SKM-1 treated with dmso at 0.1 percent for 144 hours (cell line): ENCODE data around the gene MIEF1.
A peak's percentile ranks its signal among the peaks of the same experiment; 100 is the strongest.

Experiments
- DNase-seq: peaks from one replicate; lab custom pipeline; 2025; ENCODE audit not compliant: unreplicated experiment; lab: John Stamatoyannopoulos, UW

Gene MIEF1

DNA sequence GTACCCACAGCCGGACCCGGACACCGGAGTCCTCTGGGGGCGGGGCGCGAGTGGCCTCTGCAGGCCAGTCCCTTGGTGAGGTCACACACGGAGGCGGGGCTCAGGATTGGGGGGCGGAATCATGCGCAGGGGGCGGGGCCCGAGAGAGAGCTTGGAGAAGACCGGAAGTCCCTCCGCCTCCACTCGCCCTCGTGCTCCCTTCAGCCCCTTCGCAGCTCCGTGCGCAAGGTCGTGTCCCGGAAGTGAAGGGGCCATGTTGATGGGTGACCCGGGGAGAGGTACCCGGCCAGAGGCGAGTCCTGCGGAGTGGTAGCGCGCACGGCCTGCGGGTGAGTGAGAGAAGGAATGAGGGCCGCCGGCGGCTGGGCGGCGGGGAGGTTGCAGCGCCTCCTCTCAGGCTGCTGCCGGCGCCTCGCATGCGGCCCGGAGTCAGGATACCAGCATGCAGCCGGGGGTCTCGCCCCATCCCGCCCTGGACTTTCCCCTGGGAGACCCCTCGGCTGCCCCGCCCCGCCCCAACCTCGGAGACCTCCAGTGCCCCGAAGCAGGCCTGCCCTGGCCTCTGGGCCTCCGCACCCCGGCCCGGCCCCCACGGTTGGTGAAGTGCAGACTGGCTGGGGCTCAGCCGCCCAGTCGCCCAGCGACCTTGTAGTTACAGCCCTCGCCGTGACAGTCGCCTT, at the start of gene MIEF1:
TSS of gene MIEF1 (plus strand) at position 182 of the 680 bp plus-strand sequence. CDS start 9,005 bp downstream, outside the sequence.
- DNase-seq = peak; percentile 94

DNA sequence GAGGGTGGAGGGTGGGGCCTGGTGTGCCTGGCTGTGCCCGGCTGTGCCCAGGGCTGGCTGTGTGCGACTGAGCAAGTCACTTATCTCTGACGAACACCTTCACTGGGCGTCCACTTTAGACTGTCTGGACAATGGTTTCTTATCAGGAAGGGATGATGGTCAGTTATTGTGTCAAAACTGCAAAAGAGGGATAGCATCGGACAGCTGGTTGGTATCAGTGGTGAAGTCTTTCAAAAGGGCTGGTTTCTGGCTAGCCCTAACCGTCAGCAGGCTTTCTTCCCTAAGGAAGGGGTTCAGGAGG, 49.4 kb upstream of the MIEF1 start:
- no peak for DNase-seq

DNA sequence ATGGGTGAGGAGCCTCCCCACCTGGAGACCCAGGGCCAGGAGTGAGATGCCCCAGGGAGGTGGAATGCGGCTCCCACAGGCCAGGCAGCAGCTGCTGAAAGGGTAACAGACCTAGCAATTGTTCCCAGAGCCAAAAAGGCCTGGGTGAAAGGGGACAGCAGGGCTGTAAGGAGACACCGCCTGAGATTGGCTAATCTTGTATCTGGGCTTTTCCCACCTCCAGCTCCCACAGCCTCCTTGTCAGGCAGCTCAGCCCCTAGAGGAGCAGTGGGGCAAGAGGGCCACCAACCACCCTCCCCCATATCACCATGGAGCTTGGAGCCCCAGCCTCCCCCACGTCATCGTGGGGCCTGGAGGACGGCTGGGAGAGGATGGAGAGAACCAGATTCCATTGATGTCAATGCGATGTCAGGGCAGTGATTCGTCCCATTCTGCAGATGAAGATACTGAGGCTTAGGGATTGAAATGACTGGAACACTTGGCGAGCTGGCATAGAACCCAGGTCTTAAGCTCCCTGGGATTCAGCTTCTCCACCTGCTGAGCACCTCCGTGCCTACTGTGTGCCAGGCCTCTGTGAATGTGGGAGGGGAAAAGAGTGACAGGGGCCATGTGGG, 48.2 kb upstream of the MIEF1 start:
- no peak for DNase-seq

DNA sequence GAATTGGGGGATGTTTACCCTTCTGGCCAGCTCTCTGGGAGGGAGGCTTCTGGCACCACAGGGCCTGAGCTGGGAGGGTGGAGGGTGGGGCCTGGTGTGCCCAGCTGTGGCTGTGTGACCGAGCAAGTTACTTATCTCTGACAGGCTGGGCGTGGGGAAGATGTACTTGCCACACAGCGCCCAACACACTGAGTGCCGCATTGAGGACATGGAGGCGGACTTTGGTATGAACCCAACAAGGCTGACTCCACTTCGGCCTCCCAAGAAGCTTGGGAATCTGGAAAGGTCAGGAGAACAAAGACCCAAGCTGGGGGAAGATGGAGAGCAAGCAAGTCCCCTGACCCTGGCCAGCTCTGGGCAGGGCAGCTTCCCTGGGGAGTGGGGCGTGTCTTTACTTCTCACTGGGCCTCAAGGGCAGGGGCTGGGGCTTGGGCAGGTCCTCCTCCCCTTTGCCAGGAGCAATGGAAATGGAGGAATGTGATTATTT, 47.7 kb upstream of the MIEF1 start:
- DNase-seq = no peak

DNA sequence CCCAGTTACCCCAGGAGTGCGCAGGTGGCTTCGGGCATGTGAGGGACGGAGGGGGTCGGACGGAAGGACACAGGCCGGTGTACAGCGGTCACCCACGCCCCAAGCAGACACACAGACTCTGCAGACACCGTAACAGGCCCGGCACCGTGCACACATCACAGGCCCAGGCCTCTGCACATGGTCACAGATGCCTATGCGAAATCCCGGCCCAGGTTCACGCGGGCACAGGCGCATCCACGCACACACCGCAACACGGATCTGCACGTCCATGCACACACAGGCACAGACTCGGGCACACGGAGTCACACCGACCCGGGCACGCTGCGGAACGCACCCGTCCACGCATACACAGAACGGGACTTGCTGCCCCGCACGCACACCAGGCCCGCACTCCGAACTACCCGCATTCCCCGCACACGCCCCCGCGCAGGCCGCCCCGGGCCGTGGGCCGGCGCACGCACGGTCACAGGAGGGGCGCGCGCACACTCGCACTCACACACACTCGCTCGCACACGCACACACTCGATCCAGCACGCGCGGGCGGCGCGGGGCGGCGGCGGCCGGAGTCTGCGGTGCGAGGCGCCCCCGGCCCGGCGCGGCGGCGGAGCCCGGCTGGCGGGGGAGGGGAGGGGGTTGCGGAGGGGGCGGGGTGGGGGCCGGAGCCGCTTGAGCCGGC, 45.4 kb upstream of the MIEF1 start, which contains the start of gene MGAT3:
TSS of gene MGAT3 (plus strand) at position 491 of the 676 bp plus-strand sequence. CDS start 30,336 bp downstream, outside the sequence.
- no peak for DNase-seq

DNA sequence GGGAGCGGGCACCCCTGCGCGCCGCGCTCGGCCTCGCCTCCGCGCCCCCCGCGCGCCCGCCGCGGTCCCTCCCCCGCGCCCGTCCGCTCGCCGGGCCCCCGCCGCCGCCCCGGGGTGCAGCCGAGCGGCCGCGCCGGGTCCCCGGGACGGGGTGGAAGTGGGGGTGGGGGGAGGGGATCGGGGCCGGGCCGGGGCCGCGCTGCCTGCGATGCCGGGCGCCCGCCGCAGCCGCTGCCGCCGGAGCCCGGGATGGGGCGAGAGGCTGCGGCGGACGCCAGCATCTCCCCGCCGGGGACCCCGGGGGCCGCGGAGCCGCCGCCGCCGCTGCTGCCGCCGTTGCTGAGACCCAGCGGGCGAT, 44.9 kb upstream of the MIEF1 start:
- DNase-seq = no peak

DNA sequence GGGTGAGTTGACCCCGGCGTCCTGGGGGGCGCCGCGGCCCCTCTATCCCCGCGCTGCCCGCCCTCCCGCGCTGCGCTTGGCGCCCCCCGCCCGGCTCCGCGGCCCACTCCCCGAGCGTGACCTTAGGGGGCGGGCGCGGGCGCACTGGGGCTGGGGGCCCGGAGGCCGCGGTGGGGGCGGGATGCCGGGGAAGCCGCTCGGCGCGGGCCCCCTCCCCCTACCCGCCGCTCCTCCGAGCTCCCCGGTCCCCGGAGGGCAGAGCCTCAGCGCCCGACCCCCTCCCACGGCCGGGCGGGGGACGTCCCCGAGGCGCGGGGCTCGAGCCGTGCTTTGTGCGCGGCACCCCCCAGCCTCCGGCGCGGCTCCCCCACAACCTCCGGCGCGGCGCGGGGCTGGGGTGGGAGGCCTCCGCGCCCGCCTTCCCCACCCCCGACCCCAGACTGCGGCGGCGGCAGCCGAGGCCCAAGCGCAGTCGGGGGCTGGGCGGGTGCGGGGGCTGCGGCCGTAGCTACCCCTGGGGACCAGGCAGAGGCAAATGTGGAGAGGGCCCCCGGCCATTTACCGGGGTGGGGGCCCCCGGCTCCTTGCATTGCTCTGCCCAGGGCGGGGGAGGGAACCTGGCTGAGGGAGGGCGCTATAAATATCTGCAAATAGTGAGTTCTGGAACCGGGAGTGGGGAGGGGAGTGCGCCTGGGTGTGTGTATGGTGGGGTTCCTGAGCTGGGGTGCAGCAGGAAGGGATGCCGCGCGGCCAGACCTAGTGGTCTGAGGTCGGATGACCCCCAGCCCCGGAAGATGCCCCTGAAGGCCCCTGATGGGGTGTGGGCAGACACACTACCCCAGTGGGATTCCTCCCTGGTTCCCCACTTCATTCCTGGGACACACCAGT, 44.3 kb upstream of the MIEF1 start:
- DNase-seq = no peak

DNA sequence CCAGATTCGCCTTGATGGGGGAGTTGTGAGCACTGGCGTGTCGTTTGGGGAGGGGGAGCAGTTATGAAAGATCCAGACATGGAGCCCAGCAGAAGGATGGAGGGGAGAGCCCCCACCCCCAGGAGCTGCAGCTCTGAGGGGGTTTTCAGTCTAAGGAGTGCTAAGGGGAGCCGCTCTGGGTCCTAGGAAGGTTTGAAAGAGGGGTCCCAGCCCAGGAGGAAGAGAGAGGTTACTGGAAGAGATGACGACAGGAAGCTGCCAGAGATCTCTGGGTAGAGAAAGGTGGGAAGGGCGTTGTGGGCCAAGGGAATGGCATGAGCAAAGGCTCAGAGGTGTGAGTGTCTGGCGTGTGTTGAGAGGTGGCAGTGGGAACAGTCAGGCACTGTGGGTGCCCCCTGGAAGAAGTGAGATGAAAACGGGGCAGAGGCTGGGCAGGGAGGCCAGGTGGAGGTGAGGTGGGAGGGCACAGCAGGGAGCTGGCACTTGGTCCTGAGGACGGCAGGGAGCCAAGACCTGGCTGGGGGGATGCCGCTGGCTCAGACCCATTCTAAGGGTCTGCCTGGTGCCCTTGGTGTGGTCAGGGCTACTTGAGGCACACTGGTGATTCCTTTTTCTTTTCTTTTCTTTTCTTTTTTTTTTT, 43.5 kb upstream of the MIEF1 start:
- DNase-seq = no peak

DNA sequence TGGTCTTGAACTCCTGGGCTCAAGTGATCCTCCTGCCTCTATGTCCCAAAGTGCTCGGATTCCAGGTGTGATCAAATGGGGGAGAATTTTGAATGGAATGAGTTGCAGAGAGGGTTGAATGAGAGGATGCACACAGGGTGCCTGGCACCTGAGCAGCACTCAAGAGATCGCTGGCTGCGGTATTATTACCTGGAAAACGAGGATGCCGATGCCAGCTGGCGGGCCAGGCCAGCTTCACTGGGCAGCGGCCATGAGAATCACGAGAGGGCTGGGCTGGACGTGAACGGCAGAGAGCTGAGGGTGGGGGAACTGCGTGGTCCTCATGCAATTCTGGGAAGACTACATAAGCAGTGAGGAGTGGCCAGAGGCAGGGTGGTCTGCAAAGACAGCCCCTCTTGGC, 42.4 kb upstream of the MIEF1 start:
- no peak for DNase-seq

DNA sequence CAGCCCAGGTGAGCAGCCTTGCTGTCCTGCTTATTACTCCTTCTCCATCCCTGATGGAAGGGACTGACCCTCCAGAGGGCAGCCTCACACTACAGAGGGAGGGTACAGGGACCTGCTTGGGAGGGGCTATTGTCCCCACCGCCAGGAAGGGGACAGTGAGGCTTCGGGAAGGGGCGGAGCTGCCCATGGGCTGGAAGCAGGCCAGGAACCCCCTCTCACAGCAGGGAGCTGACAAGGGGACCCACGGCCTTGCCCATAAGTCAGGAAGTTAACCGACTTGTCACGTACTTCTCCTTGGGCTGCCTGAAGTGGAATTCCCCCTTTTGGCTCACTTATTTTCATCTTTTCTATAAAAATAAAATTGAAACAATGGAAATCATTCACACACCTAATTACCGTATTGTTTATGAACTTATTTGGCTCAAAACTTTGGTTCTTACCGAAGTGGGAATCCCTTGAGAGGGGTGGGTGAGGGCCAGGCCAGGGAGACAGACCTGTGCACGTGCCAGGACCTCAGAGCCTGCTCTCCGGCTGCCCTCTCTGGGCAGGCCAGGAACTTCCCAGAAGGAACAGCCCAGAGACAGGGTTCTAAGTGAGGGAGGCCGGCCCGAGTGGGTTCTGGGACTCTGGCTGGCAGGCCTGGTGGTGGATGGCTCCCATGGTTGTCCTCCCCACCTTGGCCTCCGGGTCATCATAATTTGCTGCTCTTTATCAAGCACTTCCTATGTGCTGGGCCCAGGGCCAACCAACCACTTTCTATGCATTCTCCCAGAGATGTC, 39.5 kb upstream of the MIEF1 start:
- no peak for DNase-seq

DNA sequence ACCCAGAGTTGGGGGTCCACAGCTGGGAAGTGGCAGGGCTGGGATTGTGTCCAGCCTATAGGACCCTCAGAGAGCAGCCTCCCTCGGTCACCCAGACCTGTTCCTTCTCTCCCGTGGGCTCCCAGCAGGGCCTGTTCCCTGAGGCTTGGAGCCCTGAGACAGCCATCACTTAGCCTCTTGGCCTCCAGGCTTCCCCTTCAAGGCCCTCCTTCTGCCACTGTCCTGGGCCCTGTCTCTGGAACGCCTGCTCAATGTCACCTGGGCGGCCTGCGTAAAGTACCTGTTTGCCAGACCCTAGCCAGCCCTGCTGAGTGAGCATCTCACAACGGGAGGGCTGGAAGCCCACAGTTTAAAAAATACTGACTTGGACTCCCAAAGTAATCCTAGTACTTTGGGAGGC, 38.8 kb upstream of the MIEF1 start:
- no peak for DNase-seq

DNA sequence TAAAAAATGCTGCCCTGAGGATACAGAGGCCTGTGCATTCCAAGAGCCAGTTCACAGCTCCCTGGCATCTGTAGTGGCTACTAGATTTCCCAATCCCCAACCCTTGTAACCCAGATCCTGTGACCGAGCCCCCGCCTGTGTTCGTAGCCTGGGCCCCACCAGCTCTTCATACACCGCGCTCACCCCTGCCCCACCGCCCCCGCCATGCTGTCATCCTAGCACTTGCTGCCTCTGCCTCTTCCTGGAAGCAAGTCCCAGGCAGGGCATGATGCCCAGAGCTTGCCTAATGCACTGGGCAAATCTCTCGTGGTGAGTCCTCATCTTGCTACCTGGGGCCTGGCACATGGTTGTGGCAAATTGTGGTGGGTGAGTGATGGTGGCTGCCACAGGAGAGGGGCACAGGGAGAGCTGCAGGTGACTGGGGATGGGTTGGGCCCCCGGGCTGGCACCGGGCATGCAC, 38.1 kb upstream of the MIEF1 start:
- no peak for DNase-seq

DNA sequence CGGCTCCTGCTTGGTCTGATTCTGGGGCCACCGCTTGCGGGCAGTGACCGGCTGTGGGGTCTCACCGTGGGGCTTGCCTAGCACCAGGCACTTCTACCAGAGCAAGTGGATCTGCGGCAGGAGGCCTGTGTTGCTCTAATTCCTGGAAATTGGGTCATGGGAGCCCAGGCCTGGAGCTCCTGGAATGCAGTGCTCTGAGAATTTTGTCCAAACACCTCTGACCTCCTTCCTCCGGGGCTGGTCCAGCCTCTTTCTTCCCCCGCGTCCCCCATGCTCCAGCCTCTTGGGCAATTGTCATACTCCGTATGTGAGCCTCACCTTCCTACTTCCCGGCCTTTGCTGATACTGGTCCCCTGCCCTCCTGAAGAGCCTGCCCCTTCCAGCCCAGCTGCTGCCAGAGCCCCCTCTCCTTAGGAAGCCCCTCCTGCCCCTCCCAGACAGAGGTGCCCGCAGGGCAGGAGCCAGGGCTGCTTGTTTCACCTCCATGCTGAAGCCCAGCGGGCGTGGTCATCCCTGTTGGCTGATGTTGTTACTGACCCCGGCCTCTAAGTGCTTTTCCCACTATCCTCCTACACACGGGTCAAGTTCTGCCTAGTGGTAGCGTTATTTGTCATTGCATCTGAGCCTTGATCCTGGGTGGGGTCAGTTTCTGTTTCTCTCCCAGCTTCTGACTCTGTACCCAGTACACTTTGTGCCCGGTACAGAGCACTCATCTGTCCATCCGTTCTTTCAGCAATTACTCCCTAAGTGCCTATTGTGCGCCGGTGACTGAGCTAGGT, 35.7 kb upstream of the MIEF1 start:
- DNase-seq = no peak

DNA sequence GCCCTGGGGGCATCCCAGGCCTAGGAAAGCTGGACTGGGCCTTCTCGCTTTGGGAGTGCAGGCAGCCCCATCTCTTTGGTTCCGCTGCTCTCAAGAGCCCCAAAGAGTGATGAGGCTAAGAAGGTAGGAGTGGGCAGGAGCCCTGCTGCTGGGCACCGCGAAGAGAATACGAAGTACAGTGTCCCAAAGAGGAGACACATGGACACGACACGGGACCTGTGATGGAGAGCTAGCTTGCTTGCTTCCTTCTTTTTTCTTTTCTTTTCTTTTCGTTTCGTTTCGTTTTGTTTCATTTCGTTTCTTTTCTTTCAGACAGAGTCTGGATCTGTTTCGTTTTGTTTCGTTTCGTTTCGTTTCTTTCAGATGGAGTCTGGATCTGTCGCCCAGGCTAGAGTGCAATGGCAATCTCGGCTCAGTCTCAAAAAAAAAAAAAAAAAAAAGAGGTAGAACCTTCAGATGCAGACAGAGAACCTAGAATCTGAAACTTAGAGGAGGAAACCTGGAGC, 34.6 kb upstream of the MIEF1 start:
- no peak for DNase-seq

DNA sequence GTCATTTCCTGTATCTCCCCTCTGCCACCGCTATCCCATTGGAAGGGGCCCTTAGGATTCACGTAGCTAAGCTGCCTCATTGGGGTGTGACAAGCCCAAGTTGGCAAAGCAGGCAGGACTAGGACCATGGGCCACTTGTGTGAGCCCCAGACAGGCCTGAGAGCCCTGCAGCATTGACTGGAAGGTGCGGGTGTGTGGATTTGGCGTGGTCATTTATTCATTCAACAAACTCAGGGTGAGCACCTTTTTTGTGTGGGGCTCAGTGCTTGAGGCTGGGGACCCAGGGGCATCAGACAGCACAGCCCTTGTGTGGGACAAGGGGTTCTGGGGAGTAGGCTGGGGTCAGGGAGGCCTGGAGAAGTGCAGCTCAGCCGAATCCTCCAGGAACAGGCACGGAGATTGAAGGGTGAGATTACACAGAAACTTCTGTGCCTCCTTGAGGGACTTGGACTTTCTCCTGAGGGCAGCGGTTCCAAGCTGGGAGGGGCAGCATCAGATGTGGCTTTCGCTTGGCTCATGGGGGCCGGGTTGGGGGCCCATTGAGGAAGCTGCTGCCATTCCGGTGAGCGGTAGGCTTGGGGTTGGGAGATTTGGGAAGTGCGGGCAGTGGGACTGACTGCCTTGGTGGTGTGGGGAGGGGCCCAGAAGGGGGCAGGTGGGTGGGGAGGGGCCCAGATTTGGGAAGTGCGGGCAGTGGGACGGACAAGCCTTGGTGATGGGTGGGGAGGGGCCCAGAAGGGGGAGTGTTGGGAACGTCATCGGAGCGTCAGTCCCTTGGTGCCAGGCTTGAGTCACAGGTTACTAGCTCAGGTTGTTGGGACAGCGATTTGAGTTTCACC, 33.4 kb upstream of the MIEF1 start:
- no peak for DNase-seq

DNA sequence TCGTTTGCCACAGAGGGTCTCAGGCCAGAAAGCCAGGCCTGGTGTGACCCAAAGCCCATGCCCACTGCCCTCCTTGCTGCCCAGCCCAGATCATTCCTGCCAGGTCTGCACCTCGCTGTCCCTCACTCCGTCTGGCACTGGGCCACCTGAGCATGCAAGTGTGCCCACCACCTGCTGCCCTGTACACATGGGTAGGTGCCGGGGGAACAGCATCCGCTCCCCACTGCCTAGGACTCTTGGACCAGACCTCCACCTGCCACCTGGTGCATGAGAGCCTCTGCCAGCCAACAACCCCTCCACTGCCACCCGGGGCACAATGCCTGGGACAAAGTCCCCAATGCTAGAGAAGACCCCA, 32.8 kb upstream of the MIEF1 start:
- DNase-seq = no peak

DNA sequence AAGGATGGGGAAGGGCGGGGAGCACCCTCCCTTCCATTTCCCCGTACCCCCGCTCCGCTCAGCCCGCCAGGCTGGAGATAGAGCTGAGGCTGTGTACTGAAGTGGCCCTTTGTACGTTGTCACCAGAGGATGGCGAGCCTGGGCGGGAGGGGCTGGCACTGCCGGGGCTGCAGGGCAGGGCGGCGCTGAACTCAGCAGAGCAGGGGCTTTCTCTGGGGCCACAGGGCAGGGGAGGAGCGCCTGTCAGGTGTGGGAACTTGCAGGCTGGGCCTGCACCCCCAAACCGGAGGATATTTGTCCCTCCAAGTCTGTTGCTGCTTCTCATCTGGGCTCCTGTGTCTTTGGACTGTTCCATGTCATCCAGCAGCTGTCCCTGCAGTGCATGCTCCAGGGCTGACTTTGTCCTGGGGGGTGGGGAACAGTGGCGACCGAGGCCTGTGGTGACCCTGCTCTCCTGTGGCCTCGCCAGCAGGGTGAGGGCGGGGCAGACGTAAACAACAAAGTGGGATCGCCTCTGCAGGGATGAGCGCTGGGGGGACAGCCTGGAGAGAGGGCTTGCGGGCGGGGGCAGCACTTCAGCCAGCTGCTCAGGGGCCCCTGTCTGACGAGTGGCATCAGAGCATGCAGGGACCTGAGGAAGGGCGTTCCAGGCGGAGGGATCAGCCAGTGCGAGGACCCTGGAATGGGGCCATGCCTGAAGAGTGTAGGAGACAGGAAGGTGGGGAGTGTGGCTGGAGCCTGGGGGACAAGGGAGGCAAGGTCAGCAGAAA, 32.2 kb upstream of the MIEF1 start:
- DNase-seq = no peak
